GM12892 (cell line): ENCODE measurements around the gene NR4A1.

Source experiments
- POLR2A ChIP-seq: IDR thresholded peaks from 2 replicates; pipeline ENCODE4 v1.6.1; 2011; ENCODE audit warnings: low read depth, low read length, control low read depth
- POLR2AphosphoS5 ChIP-seq: IDR thresholded peaks from 2 replicates; pipeline ENCODE4 v1.6.1; 2011; ENCODE audit warnings: low read depth, low read length, control low read depth
- TAF1 ChIP-seq: IDR thresholded peaks from 2 replicates; pipeline ENCODE4 v1.6.1; 2011; ENCODE audit warnings: low read depth, mild to moderate bottlenecking, control low read depth, low read length, borderline replicate concordance

- TF ChIP-seq POLR2AphosphoS5: no peak
- TF ChIP-seq POLR2A: no peak
- no peak for TF ChIP-seq TAF1
Observed at GRCh38 chr12:52083638-52083996, 32.4 kb downstream of the NR4A1 start.
